HepG2 (cell line): ENCODE data around the gene UBC. TPM values are rescaled to one million over a fixed set of nuclear protein-coding genes. Genes with fewer than 3 reads are reported as not detected.

Experiments used
- ADNP ChIP-seq: sonication (generic); formaldehyde crosslinking; IDR thresholded peaks from 2 replicates; pipeline ENCODE4 v1.4.0; 2020; ENCODE audit warnings: missing genetic modification reagents
- CEBPG ChIP-seq: IDR thresholded peaks from 2 replicates; pipeline ENCODE4 v1.6.1; 2016
- CENPX ChIP-seq: sonication (generic); formaldehyde crosslinking; IDR thresholded peaks from 2 replicates; pipeline ENCODE4 v1.9.0; 2021; ENCODE audit warnings: mild to moderate bottlenecking, missing genetic modification reagents, moderate library complexity
- GABPA ChIP-seq, 2 experiments: IDR thresholded peaks; 2 replicates each; pipeline ENCODE4 v1.6.1; 2011 to 2016; ENCODE audit warnings: low read depth in 2 of 2, low read length in 1 of 2, missing biosample characterization in 1 of 2, missing genetic modification characterization in 1 of 2
- HOXA5 ChIP-seq: sonication (generic); formaldehyde crosslinking; IDR thresholded peaks from 2 replicates; pipeline ENCODE4 v1.4.0; 2020; ENCODE audit warnings: missing genetic modification reagents
- JUNB ChIP-seq: sonication (generic); formaldehyde crosslinking; IDR thresholded peaks from 2 replicates; pipeline ENCODE4 v1.8.0; 2022; ENCODE audit warnings: missing genetic modification reagents, mild to moderate bottlenecking, borderline replicate concordance
- KDM5B ChIP-seq: sonication (generic); formaldehyde crosslinking; IDR thresholded peaks from 2 replicates; pipeline ENCODE4 v1.4.0; 2020; ENCODE audit warnings: missing genetic modification reagents, mild to moderate bottlenecking, borderline replicate concordance
- KLF16 ChIP-seq, 2 experiments: sonication (generic) in 1 of 2; formaldehyde crosslinking in 1 of 2; IDR thresholded peaks; 2 replicates each; pipeline versions ENCODE4 v1.6.1 to v1.8.0; 2016 to 2023; ENCODE audit warnings: missing genetic modification reagents in 2 of 2, missing compliant biosample characterization in 1 of 2
- KLF6 ChIP-seq: IDR thresholded peaks from 2 replicates; pipeline ENCODE4 v1.8.0; 2016; ENCODE audit warnings: missing biosample characterization, missing genetic modification reagents
- KLF9 ChIP-seq: IDR thresholded peaks from 2 replicates; pipeline ENCODE4 v1.6.1; 2016; ENCODE audit warnings: low read depth
- RXRB ChIP-seq: IDR thresholded peaks from 2 replicates; pipeline ENCODE4 v1.6.1; 2016; ENCODE audit warnings: borderline replicate concordance, missing genetic modification reagents, missing compliant biosample characterization
- SNRNP70 ChIP-seq: fragments of 200-400 bp; formaldehyde crosslinking; IDR thresholded peaks from 2 replicates; pipeline ENCODE4 v1.6.1; 2017; ENCODE audit warnings: mild to moderate bottlenecking, low read depth, low read length, moderate library complexity
- TBX3 ChIP-seq: fragments of 450-650 bp; IDR thresholded peaks from 2 replicates; pipeline ENCODE4 v1.6.1; 2017; ENCODE audit warnings: antibody characterized with exemption, mild to moderate bottlenecking, inconsistent platforms, borderline replicate concordance
- TFAP4 ChIP-seq: sonication (generic); IDR thresholded peaks from 2 replicates; pipeline ENCODE4 v1.6.1; 2016; ENCODE audit warnings: low read depth, borderline replicate concordance
- ZBTB7B ChIP-seq: sonication (generic); formaldehyde crosslinking; IDR thresholded peaks from 2 replicates; pipeline ENCODE4 v1.4.0; 2020; ENCODE audit warnings: missing genetic modification reagents
- ZNF331 ChIP-seq: sonication (generic); formaldehyde crosslinking; IDR thresholded peaks from 2 replicates; pipeline ENCODE4 v1.4.0; 2020; ENCODE audit warnings: missing genetic modification reagents
- ZNF468 ChIP-seq: sonication (generic); formaldehyde crosslinking; IDR thresholded peaks from 2 replicates; pipeline ENCODE4 v1.8.0; 2022; ENCODE audit warnings: mild to moderate bottlenecking, moderate library complexity, missing genetic modification reagents
- ZNF543 ChIP-seq: sonication (generic); formaldehyde crosslinking; IDR thresholded peaks from 2 replicates; pipeline ENCODE4 v1.4.0; 2020; ENCODE audit warnings: mild to moderate bottlenecking, missing genetic modification reagents
- ZNF629 ChIP-seq: sonication (generic); formaldehyde crosslinking; conservative IDR thresholded peaks from 2 replicates; pipeline ENCODE4 v1.5.0; 2020; ENCODE audit warnings: missing genetic modification reagents
- ZNF746 ChIP-seq: sonication (generic); formaldehyde crosslinking; IDR thresholded peaks from 2 replicates; pipeline ENCODE4 v1.8.0; 2022; ENCODE audit warnings: mild to moderate bottlenecking, missing genetic modification reagents
- ZNF761 ChIP-seq: sonication (generic); formaldehyde crosslinking; conservative IDR thresholded peaks from 2 replicates; pipeline ENCODE4 v1.4.0; 2020; ENCODE audit warnings: mild to moderate bottlenecking, missing genetic modification reagents
- ZNF772 ChIP-seq: sonication (generic); formaldehyde crosslinking; IDR thresholded peaks from 2 replicates; pipeline ENCODE4 v1.5.0; 2020; ENCODE audit warnings: mild to moderate bottlenecking, missing genetic modification reagents
- ZNF780A ChIP-seq: sonication (generic); formaldehyde crosslinking; IDR thresholded peaks from 2 replicates; pipeline ENCODE4 v1.8.0; 2022; ENCODE audit warnings: mild to moderate bottlenecking, missing genetic modification reagents, moderate library complexity
- ZNF883 ChIP-seq: sonication (generic); formaldehyde crosslinking; IDR thresholded peaks from 2 replicates; pipeline ENCODE4 v1.5.1; 2020; ENCODE audit warnings: mild to moderate bottlenecking, missing genetic modification reagents; ENCODE audit errors: not compliant biosample characterization
- polyA plus RNA-seq, 8 experiments: library from polyadenylated mRNA; depleted of rRNA in 3 of 8; stranded (reverse) in 7 of 8; unstranded in 1 of 8; fragments of >200 nt; fragmentation: Illumina TruSeq in 4 of 8; extraction: Trizol in 4 of 8; gene quantifications; 2 replicates each; pipeline versions ENCODE4 v1.2.1 to v1.2.3, GENCODE V29; 2011 to 2016; ENCODE audit warnings: low read depth in 4 of 8, missing spikeins in 1 of 8, mixed read lengths in 1 of 8; ENCODE audit not compliant: insufficient read depth in 1 of 8
- total RNA-seq, 5 experiments: library from RNA; depleted of rRNA; stranded (reverse); fragments of >200 nt; fragmentation: Illumina TruSeq; extraction: Trizol; gene quantifications; 2 replicates each; pipeline ENCODE4 v1.2.3, GENCODE V29; 2016; ENCODE audit warnings: low read depth in 1 of 5
- TF ChIP-seq, protein P1 (sequence below): sonication (generic); formaldehyde crosslinking; conservative IDR thresholded peaks from 2 replicates; pipeline ENCODE4 v1.4.0; 2020; ENCODE audit warnings: mild to moderate bottlenecking, missing genetic modification reagents, moderate library complexity

Gene UBC
- total and polyA plus RNA-seq, 2 of the 13 experiments (the other 11 are each of a cell fraction or from before 2014, with no cell fraction given), result 805 to 1,432 TPM

DNA sequence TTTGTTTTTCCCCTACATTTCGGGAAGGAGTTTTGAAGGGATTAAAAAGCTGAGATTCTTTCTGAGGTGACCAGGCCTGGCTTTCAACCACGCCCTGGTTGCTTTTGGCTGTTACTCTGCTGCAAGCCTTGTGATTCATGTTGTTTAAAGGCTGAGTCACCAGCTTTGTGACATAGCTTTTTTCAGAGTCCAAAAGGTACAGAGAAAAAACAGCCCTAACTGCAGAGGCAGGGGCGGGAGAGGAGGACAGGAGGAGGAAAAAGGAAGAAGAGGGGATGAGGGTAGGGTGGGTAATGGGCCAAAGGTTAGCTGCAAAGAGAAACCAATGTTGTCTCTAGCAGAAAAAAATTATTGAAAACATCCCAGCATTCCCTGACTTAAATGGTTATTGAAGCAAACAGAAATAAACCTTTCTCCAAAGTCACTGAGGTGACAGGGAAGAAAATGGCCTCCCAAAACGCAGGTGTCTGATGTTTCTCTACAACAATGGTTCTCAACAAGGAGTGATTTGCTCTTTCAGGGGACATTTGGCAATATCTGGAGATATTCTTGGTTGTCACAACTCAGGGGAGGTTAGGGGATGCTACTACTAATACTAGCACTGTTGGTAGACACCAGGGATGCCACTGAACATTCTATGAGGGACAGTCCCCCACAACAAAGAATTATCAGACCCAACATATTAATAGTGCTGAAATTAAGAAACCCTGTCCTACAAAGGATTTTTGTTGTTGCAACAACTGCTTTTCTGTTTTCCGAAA, 2.1 kb upstream of the UBC start (continued):
- TF ChIP-seq RXRB (CRISPR knock-in tag), result peak; percentile 86; the same call in 1 of the 2 replicates
- 0 out of 2 replicates have a peak, but pooled peaks have one; percentile 25 for TF ChIP-seq KLF9 (CRISPR knock-in tag)
- 0 out of 2 replicates have a peak, but pooled peaks have one; percentile 25 for TF ChIP-seq HOXA5 (CRISPR knock-in tag)
- TF ChIP-seq ZNF883, result no peak
- no peak for TF ChIP-seq SNRNP70
- no peak for TF ChIP-seq ZNF772 (CRISPR knock-in tag)
- TF ChIP-seq ADNP (CRISPR knock-in tag), result no peak
- TF ChIP-seq ZNF468 (CRISPR knock-in tag), result no peak
- TF ChIP-seq, protein P1, sequence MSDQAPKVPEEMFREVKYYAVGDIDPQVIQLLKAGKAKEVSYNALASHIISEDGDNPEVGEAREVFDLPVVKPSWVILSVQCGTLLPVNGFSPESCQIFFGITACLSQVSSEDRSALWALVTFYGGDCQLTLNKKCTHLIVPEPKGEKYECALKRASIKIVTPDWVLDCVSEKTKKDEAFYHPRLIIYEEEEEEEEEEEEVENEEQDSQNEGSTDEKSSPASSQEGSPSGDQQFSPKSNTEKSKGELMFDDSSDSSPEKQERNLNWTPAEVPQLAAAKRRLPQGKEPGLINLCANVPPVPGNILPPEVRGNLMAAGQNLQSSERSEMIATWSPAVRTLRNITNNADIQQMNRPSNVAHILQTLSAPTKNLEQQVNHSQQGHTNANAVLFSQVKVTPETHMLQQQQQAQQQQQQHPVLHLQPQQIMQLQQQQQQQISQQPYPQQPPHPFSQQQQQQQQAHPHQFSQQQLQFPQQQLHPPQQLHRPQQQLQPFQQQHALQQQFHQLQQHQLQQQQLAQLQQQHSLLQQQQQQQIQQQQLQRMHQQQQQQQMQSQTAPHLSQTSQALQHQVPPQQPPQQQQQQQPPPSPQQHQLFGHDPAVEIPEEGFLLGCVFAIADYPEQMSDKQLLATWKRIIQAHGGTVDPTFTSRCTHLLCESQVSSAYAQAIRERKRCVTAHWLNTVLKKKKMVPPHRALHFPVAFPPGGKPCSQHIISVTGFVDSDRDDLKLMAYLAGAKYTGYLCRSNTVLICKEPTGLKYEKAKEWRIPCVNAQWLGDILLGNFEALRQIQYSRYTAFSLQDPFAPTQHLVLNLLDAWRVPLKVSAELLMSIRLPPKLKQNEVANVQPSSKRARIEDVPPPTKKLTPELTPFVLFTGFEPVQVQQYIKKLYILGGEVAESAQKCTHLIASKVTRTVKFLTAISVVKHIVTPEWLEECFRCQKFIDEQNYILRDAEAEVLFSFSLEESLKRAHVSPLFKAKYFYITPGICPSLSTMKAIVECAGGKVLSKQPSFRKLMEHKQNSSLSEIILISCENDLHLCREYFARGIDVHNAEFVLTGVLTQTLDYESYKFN (CRISPR knock-in tag), result peak; percentile 87
- no peak for TF ChIP-seq GABPA (IDR thresholded peaks at IDR 0.05; ENCODE audit: low read depth, low read length)
- TF ChIP-seq GABPA (CRISPR knock-in tag; IDR thresholded peaks at IDR 0.05; ENCODE audit: low read depth), result peak; percentile 62
- TF ChIP-seq ZNF543 (CRISPR knock-in tag), result no peak
- TF ChIP-seq KLF6, result 0 out of 2 replicates have a peak, but pooled peaks have one; percentile 32
- TF ChIP-seq JUNB (CRISPR knock-in tag), result 0 out of 2 replicates have a peak, but pooled peaks have one; percentile 60
- TF ChIP-seq ZNF331 (CRISPR knock-in tag), result peak; percentile 57; the same call in 1 of the 2 replicates
- 0 out of 2 replicates have a peak, but pooled peaks have one; percentile 10 for TF ChIP-seq ZNF761
- TF ChIP-seq ZNF780A (CRISPR knock-in tag), result no peak
- TF ChIP-seq CENPX, result no peak
- peak; percentile 19; the same call in 1 of the 2 replicates for TF ChIP-seq ZBTB7B
- peak; percentile 67 for TF ChIP-seq CEBPG
- TF ChIP-seq ZNF629 (CRISPR knock-in tag), result 0 out of 2 replicates have a peak, but pooled peaks have one; percentile 7
- TF ChIP-seq TFAP4, result peak; percentile 37; the same call in 1 of the 2 replicates
- TF ChIP-seq KDM5B, result no peak
- TF ChIP-seq ZNF746 (CRISPR knock-in tag), result peak; percentile 92
- TF ChIP-seq TBX3, result no peak
- TF ChIP-seq KLF16 (CRISPR knock-in tag; IDR thresholded peaks at IDR 0.05), result peak in 1 of 2 experiments; percentile 38; a peak in 2 of 4 replicates
